H9 (cell line): ENCODE data around the gene OSBP2. TPM values are rescaled to one million over a fixed set of nuclear protein-coding genes. Genes with fewer than 3 reads are reported as not detected.

Experiments
- DNase-seq: peaks from one replicate; pipeline ENCODE4 v3.0.0-alpha.2; 2017
- H2AFZ ChIP-seq: one replicate; pipeline ENCODE4 v1.6.1; 2013; ENCODE audit warnings: mild to moderate bottlenecking, low read length, control low read depth, moderate library complexity
- H2AK5ac ChIP-seq: 2 replicates; pipeline ENCODE4 v1.6.1; 2013; ENCODE audit warnings: low read length, control low read depth, mixed read lengths; ENCODE audit not compliant: insufficient read length
- H2BK120ac ChIP-seq: one replicate; pipeline ENCODE4 v1.6.1; 2013; ENCODE audit warnings: low read depth, mild to moderate bottlenecking, low read length, control low read depth, inconsistent platforms; ENCODE audit not compliant: poor library complexity, severe bottlenecking
- H2BK12ac ChIP-seq: 2 replicates; pipeline ENCODE4 v1.6.1; 2013; ENCODE audit warnings: low read length, control low read depth, mixed read lengths, low read depth; ENCODE audit not compliant: insufficient read length
- H2BK15ac ChIP-seq: 2 replicates; pipeline ENCODE4 v1.6.1; 2013; ENCODE audit warnings: low read depth, low read length, control low read depth
- H2BK20ac ChIP-seq: one replicate; pipeline ENCODE4 v1.6.1; 2013; ENCODE audit warnings: low read depth, mild to moderate bottlenecking, low read length, control low read depth, inconsistent platforms; ENCODE audit not compliant: poor library complexity, severe bottlenecking
- H2BK5ac ChIP-seq: 2 replicates; pipeline ENCODE4 v1.6.1; 2013; ENCODE audit warnings: low read length, control low read depth, mixed read lengths; ENCODE audit not compliant: insufficient read length
- H3K14ac ChIP-seq: 2 replicates; pipeline ENCODE4 v1.6.1; 2013; ENCODE audit warnings: low read length, control low read depth; ENCODE audit not compliant: insufficient read depth
- H3K18ac ChIP-seq: 2 replicates; pipeline ENCODE4 v1.6.1; 2013; ENCODE audit warnings: low read depth, mild to moderate bottlenecking, mixed read lengths, low read length, control low read depth; ENCODE audit not compliant: insufficient read length
- H3K23ac ChIP-seq: 2 replicates; pipeline ENCODE4 v1.6.1; 2013; ENCODE audit warnings: low read length, control low read depth, mixed read lengths, low read depth; ENCODE audit not compliant: insufficient read length
- H3K23me2 ChIP-seq: 2 replicates; pipeline ENCODE4 v1.6.1; 2013; ENCODE audit warnings: low read depth, mild to moderate bottlenecking, mixed read lengths, low read length, control low read depth; ENCODE audit not compliant: insufficient read length, poor library complexity, severe bottlenecking
- H3K27ac ChIP-seq: 2 replicates; pipeline ENCODE4 v1.5.1; 2013; ENCODE audit warnings: low read length, control low read depth, mixed read lengths, low read depth; ENCODE audit not compliant: insufficient read length
- H3K27me3 ChIP-seq: 2 replicates; pipeline ENCODE4 v1.6.1; 2013; ENCODE audit warnings: low read length, control low read depth, inconsistent platforms; ENCODE audit not compliant: insufficient read depth
- H3K4ac ChIP-seq: 2 replicates; pipeline ENCODE4 v1.6.1; 2013; ENCODE audit warnings: low read depth, mild to moderate bottlenecking, control low read depth, inconsistent platforms, low read length, moderate library complexity
- H3K4me1 ChIP-seq: 2 replicates; pipeline ENCODE4 v1.6.1; 2013; ENCODE audit warnings: low read length, control low read depth, inconsistent platforms; ENCODE audit not compliant: insufficient read depth
- H3K4me2 ChIP-seq: 2 replicates; pipeline ENCODE4 v1.6.1; 2013; ENCODE audit warnings: low read length, control low read depth, mixed read lengths; ENCODE audit not compliant: insufficient read length, insufficient read depth
- H3K56ac ChIP-seq: 2 replicates; pipeline ENCODE4 v1.6.1; 2013; ENCODE audit warnings: low read depth, mild to moderate bottlenecking, mixed read lengths, low read length, control low read depth; ENCODE audit not compliant: insufficient read length
- H3K79me1 ChIP-seq: 2 replicates; pipeline ENCODE4 v1.6.1; 2013; ENCODE audit warnings: low read depth, mild to moderate bottlenecking, moderate library complexity, low read length, control low read depth, inconsistent platforms; ENCODE audit not compliant: insufficient read depth, poor library complexity, severe bottlenecking
- H3K79me2 ChIP-seq: 2 replicates; pipeline ENCODE4 v1.6.1; 2013; ENCODE audit warnings: low read length, control low read depth, inconsistent platforms; ENCODE audit not compliant: insufficient read depth
- H3K9ac ChIP-seq: 2 replicates; pipeline ENCODE4 v1.6.1; 2013; ENCODE audit warnings: low read length, control low read depth, mixed read lengths; ENCODE audit not compliant: insufficient read length; ENCODE audit errors: extremely low read depth
- H3K9me3 ChIP-seq: one replicate; pipeline ENCODE4 v1.6.1; 2013; ENCODE audit warnings: low read depth, low read length, inconsistent platforms; ENCODE audit not compliant: control insufficient read depth
- H3T11ph ChIP-seq: one replicate; pipeline ENCODE4 v1.6.1; 2013; ENCODE audit warnings: mild to moderate bottlenecking, low read length, control low read depth, inconsistent platforms
- H4K20me1 ChIP-seq: one replicate; pipeline ENCODE4 v1.6.1; 2013; ENCODE audit not compliant: control insufficient read depth, insufficient read length, insufficient read depth
- H4K5ac ChIP-seq: 2 replicates; pipeline ENCODE4 v1.6.1; 2013; ENCODE audit warnings: low read depth, mild to moderate bottlenecking, mixed read lengths, low read length, control low read depth; ENCODE audit not compliant: insufficient read length
- H4K8ac ChIP-seq: replicated peaks from 2 replicates; pipeline ENCODE4 v1.6.1; 2013; ENCODE audit warnings: low read length, control low read depth, mixed read lengths, low read depth; ENCODE audit not compliant: insufficient read length
- H4K91ac ChIP-seq: 2 replicates; pipeline ENCODE4 v1.6.1; 2013; ENCODE audit warnings: low read depth, mild to moderate bottlenecking, moderate library complexity, mixed read lengths, low read length, control low read depth; ENCODE audit not compliant: insufficient read length
- H3K27ac Mint-ChIP-seq, 3 experiments: 2 replicates in 2 of 3; 3 replicates in 1 of 3; pipeline ENCODE4 v1.8.0; 2020 to 2021; ENCODE audit warnings: mixed read lengths in 3 of 3, mild to moderate bottlenecking in 1 of 3, moderate library complexity in 1 of 3
- H3K27me3 Mint-ChIP-seq: 2 replicates; pipeline ENCODE4 v1.8.0; 2021; ENCODE audit warnings: low read depth, mild to moderate bottlenecking, moderate library complexity, mixed read lengths
- H3K36me3 Mint-ChIP-seq, 3 experiments: 2 replicates in 2 of 3; 3 replicates in 1 of 3; pipeline ENCODE4 v1.8.0; 2020 to 2021; ENCODE audit warnings: low read depth in 3 of 3, mixed read lengths in 3 of 3; ENCODE audit not compliant: insufficient read depth in 1 of 3
- H3K4me1 Mint-ChIP-seq, 2 experiments: 2 replicates each; pipeline ENCODE4 v1.8.0; 2020; ENCODE audit warnings: mixed read lengths in 2 of 2
- H3K4me3 Mint-ChIP-seq, 2 experiments: 2 replicates in 1 of 2; 3 replicates in 1 of 2; pipeline ENCODE4 v1.8.0; 2020 to 2021; ENCODE audit warnings: mild to moderate bottlenecking in 2 of 2, mixed read lengths in 2 of 2, moderate library complexity in 1 of 2
- H3K9me3 Mint-ChIP-seq, 2 experiments: 2 replicates in 1 of 2; 3 replicates in 1 of 2; pipeline ENCODE4 v1.8.0; 2020; ENCODE audit warnings: mild to moderate bottlenecking in 2 of 2, mixed read lengths in 2 of 2, moderate library complexity in 1 of 2
- WGBS: extraction: QIAGEN DNeasy Blood & Tissue Kit; methylation state at CpG from one replicate; pipeline ENCODE4 v1.1.7; 2013; ENCODE audit warnings: missing lambda C conversion rate, low lambda C conversion rate, mixed read lengths; ENCODE audit not compliant: insufficient read length; ENCODE audit errors: extremely low coverage; 5-methylcytosine and 5-hydroxymethylcytosine counted together
- total RNA-seq: library from RNA; stranded (reverse); gene quantifications from 2 replicates; pipeline ENCODE4 v1.2.1, GENCODE V29; 2021
- TF ChIP-seq, protein P1 (sequence below): fragments of 200-600 bp; sonication (generic); conservative IDR thresholded peaks from 3 replicates; pipeline ENCODE4 v1.8.0; 2021; ENCODE audit warnings: antibody characterized with exemption, mild to moderate bottlenecking

OSBP2 gene
- total RNA-seq, 1 experiment from 2014 or later, result 3.4 TPM

DNA sequence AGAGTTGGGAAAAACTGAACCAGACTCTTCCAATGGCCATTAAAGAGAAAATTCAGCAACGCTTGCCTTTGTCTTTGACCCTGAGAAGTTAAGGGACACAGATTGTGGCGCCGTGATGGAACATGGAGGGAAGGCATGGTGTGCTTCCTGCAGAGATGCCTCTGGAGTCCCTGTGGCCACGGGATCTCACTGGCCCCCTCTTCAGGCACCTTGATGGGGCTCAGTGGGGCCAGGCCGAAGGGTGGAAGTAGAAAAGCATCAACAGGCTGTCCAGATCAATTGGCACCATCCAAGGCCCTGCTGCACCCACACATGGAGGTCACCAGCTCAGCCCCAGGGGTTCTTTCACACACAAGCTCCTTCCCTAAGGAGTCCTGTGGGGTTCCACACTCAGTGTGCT is 231.0 kb downstream of the OSBP2 start:
- Mint-ChIP-seq H3K4me1 (no peaks in the 10 kb centered on the region), H3K27me3 (no peaks in the 10 kb centered on the region; the same call in 1 of the 2 replicates), H3K27ac (no peak overlapping the region), H3K9me3 (no peaks in the 10 kb centered on the region), H3K36me3 (peaks cover 44 to 57% (median 56%) of the 10 kb centered on the region in 3 experiments), H3K4me3 (no peak overlapping the region)
- TF ChIP-seq, protein P1, sequence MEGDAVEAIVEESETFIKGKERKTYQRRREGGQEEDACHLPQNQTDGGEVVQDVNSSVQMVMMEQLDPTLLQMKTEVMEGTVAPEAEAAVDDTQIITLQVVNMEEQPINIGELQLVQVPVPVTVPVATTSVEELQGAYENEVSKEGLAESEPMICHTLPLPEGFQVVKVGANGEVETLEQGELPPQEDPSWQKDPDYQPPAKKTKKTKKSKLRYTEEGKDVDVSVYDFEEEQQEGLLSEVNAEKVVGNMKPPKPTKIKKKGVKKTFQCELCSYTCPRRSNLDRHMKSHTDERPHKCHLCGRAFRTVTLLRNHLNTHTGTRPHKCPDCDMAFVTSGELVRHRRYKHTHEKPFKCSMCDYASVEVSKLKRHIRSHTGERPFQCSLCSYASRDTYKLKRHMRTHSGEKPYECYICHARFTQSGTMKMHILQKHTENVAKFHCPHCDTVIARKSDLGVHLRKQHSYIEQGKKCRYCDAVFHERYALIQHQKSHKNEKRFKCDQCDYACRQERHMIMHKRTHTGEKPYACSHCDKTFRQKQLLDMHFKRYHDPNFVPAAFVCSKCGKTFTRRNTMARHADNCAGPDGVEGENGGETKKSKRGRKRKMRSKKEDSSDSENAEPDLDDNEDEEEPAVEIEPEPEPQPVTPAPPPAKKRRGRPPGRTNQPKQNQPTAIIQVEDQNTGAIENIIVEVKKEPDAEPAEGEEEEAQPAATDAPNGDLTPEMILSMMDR, result no peak
- Histone ChIP-seq H2BK5ac (no peak overlapping the region), H4K8ac (no peak overlapping the region), H2AFZ (no peak overlapping the region), H3K27ac (no peak overlapping the region), H3K79me1 (no peaks in the 10 kb centered on the region), H2BK12ac (no peak overlapping the region), H3T11ph (no peak overlapping the region), H3K14ac (no peak overlapping the region), H3K4ac (no peak overlapping the region), H4K5ac (no peak overlapping the region), H3K9me3 (no peaks in the 10 kb centered on the region), H3K23me2 (no peaks in the 10 kb centered on the region), H4K20me1 (no peaks in the 10 kb centered on the region), H2BK15ac (no peak overlapping the region), H2BK20ac (no peak overlapping the region), H3K4me2 (no peak overlapping the region), H3K4me1 (no peaks in the 10 kb centered on the region), H3K27me3 (no peaks in the 10 kb centered on the region), H2BK120ac (no peak overlapping the region), H3K56ac (no peak overlapping the region), H2AK5ac (no peak overlapping the region), H3K9ac (no peak overlapping the region), H3K18ac (no peak overlapping the region), H4K91ac (no peak overlapping the region), H3K79me2 (no peaks in the 10 kb centered on the region), H3K23ac (no peak overlapping the region)
- DNase-seq, result peak; percentile 18
- WGBS, result no CpG with 5 or more reads among the region's 5 CpGs
